Measurements from ENCODE around the gene CC2D1A.
A peak's percentile ranks its signal among the peaks of the same experiment; 100 is the strongest.
"Not testable (repeated sequence)": the region's sequence is repeated elsewhere in the genome, so short reads cannot be mapped to it uniquely, and the experiment has no call there.

CC2D1A gene

DNA sequence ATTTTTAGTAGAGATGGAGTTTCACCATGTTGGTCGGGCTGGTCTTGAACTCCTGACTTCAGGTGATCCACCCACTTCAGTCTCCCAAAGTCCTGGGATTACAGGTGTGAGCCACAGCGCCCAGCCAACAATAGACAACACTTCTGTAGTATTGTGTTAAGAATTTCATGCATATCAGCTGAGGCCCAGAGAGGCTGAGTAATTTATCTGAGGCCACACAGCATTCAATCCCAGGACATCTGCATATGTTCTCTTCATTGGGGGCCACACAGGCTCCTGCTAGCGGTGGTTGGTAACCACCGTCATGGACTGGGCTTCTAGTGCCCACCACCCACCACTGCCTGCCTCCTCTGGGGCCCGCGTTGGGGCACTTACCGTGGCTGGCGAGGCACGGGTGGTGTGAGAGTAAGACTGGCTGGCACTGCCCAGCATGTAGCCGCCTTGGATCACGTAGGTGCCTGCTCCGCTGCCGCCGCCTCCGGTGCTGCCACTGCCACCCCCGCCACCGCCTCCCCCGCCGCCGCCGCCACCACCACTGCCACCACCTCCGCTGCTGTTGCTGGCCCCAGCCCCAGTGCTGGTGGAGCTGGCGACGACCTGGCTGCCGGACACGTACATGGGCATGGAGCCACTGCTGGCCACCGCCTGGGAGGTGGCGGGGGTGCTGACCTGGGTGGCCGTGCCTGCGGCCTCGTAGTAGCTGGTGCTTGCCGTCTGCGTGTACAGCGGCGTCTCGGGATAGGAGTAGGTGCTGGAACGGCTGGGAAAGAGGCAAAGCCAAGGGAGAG, 66.6 kb downstream of the CC2D1A start:
- no peak for DNase-seq (ENCODE audit: extremely low read depth, low read depth)
- TF ChIP-seq, protein P1, sequence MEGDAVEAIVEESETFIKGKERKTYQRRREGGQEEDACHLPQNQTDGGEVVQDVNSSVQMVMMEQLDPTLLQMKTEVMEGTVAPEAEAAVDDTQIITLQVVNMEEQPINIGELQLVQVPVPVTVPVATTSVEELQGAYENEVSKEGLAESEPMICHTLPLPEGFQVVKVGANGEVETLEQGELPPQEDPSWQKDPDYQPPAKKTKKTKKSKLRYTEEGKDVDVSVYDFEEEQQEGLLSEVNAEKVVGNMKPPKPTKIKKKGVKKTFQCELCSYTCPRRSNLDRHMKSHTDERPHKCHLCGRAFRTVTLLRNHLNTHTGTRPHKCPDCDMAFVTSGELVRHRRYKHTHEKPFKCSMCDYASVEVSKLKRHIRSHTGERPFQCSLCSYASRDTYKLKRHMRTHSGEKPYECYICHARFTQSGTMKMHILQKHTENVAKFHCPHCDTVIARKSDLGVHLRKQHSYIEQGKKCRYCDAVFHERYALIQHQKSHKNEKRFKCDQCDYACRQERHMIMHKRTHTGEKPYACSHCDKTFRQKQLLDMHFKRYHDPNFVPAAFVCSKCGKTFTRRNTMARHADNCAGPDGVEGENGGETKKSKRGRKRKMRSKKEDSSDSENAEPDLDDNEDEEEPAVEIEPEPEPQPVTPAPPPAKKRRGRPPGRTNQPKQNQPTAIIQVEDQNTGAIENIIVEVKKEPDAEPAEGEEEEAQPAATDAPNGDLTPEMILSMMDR (IDR thresholded peaks at IDR 0.05; ENCODE audit: low read depth, low read length, missing control alignments) = no peak
- H3K4me3 ChIP-seq (replicated peaks; ENCODE audit: low read depth, low read length) = no peak overlapping the region

DNA sequence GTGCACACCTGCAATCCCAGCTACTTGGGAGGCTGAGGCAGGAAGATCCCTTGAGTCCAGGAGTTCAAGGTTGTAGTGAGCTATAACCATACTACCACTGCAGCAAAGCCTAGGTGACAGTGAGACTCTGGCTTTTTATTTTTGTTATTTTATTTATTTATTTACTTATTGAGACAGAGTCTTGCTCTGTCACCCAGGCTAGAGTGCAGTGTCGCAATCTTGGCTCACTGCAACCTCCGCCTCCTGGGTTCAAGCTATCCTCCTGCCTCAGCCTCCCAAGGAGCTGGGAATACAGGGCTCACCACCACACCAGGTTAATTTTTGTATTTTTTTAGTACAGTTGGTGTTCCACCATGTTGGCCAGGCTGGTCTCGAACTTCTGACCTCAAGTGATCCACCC, 67.5 kb downstream of the CC2D1A start:
- DNase-seq (ENCODE audit: extremely low read depth, low read depth); H3K4me3 ChIP-seq (replicated peaks; ENCODE audit: low read depth, low read length): not testable (repeated sequence)

DNA sequence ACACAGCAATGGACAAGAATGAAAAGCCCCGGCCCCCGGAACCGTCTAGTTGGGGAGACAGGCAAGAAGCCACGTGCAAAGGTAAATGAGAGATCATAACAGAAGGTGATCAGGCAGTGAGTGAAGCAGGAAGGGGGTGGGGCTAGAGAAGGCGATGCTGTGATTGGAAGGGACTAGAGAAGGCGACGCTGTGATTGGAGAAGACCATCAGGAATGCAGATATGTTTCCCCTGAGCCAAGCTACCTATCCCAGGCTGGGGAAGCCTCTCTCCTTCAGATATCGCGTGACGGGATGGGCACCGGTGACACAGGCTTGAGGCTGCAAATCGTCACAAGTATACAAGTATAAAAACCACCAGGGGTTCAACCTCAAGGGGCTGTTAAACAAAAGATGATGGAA, 68.1 kb downstream of the CC2D1A start:
- TF ChIP-seq, protein P1 (IDR thresholded peaks at IDR 0.05; ENCODE audit: low read depth, low read length, missing control alignments) = no peak
- H3K4me3 ChIP-seq (replicated peaks; ENCODE audit: low read depth, low read length) = no peak overlapping the region
- DNase-seq (ENCODE audit: extremely low read depth, low read depth) = no peak

DNA sequence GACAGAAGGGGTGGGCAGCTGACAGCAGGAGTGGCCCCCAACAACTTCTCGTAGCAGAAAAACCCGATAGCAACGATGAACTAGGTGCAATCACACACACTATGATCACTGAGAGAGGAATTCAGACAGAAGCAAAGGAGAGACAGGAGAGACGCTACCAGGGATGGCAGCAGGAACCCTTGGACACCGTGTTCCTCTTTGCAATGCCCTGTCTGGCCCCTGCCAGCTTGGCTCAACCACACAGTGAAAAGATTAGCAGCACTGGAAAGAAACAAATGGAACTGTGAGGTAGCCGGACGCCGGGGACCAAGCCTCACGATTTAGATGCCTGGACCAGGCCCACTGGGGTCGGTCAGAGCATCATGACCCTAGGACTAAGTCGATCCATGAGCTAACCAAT, 69.9 kb downstream of the CC2D1A start:
- no peak overlapping the region for H3K4me3 ChIP-seq (replicated peaks; ENCODE audit: low read depth, low read length)
- no peak for DNase-seq (ENCODE audit: extremely low read depth, low read depth)
- TF ChIP-seq, protein P1 (IDR thresholded peaks at IDR 0.05; ENCODE audit: low read depth, low read length, missing control alignments) = no peak

DNA sequence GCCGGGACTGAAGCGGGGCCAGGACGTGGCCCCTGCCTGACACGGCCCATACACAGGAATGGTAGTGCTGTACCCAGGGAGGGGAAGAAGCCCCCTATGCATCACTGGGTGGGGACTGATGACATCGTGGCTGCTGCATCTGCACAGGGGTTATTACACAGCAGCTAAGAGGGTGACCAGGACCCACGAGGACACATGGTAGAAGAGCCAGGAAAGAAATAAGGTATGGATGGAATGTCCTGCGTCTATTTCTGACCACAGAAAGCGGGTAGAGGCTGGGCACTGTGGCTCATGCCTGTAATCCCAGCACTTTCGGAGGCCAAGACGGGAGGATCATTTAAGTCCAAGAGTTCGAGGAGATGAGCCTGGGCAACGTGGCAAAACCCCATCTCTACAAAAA, 70.4 kb downstream of the CC2D1A start:
- TF ChIP-seq, protein P1 (IDR thresholded peaks at IDR 0.05; ENCODE audit: low read depth, low read length, missing control alignments) = no peak
- DNase-seq (ENCODE audit: extremely low read depth, low read depth) = no peak
- no peak overlapping the region for H3K4me3 ChIP-seq (replicated peaks; ENCODE audit: low read depth, low read length)

DNA sequence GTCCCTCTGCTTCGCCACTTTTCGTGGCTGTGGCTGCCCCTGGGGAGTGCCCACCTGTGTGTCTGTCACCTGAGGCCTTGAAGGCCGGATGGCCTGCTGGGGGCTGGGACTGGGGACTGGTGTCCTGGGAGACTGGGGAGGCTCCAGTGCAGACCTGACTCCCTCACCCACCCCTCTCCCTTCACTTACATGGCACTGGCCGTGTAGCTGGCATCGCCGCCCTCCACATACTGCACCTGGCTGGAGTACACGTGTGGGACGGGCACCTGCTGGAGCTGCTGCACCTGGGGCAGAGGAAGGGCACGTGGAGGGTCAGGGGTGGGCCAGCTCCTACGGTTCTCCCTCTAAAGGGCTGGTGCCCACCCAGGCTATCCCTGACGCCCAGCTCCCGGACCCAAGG, 71.8 kb downstream of the CC2D1A start:
- TF ChIP-seq, protein P1 (IDR thresholded peaks at IDR 0.05; ENCODE audit: low read depth, low read length, missing control alignments) = no peak
- no peak for DNase-seq (ENCODE audit: extremely low read depth, low read depth)
- no peak overlapping the region for H3K4me3 ChIP-seq (replicated peaks; ENCODE audit: low read depth, low read length)

DNA sequence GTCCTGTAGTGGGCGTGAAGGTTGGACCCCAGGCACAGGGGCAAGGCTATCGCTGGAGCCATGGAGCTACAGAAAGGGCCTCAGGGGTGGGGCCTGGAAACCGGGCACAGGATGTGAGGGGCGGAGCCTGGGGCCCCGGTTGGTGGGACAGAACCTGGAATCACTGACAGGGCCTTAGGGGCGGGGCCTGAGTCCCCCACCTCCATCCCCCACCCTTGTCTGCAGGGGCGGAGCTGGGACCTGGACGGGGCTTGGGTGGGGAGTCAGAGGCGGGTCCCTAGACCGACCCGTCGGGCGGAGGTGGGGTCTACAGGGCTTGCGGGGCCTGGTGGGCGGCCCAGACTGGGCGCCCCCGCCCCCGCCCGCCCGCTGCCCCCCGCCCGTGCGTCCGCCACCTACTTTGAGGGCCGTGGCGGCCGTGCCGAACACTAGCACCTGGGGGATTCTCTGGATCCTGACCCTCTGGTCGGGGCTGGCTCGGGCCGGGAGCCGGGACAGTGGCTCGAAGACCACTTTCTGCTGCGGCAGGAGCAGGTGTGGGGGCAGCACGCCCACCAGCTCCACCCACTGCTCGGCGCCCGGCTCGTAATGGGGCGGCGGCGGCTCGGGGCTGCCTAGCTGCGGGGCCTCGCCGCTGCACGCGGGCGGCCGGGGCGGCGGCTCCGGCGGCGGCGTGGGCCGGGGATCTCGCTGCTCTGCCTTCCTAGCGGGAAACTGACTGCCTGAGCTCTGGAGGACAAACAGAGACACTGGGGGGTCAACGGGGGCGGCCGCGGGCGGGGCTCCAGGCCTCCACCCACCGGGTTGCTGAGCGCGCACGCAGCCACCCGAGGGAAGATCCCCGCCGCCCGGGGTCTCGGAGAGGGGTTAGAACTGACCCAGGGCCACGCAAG, 72.6 kb downstream of the CC2D1A start:
- H3K4me3 ChIP-seq (replicated peaks; ENCODE audit: low read depth, low read length) = peak overlapping the region; percentile 11; the same call in 1 of the 2 replicates
- DNase-seq (ENCODE audit: extremely low read depth, low read depth) = peak; percentile 11
- TF ChIP-seq, protein P1 (IDR thresholded peaks at IDR 0.05; ENCODE audit: low read depth, low read length, missing control alignments) = no peak
